Brain pericyte (primary cell): Measurements from ENCODE around the gene EEF1AKMT2.
"Not testable (repeated sequence)": the region's sequence is repeated elsewhere in the genome, so short reads cannot be mapped to it uniquely, and the experiment has no call there.

Experiments
- DNase-seq: peaks from one replicate; pipeline ENCODE4 v3.0.0-alpha.2; 2012; ENCODE audit warnings: low read depth, low spot score

Gene EEF1AKMT2

DNA sequence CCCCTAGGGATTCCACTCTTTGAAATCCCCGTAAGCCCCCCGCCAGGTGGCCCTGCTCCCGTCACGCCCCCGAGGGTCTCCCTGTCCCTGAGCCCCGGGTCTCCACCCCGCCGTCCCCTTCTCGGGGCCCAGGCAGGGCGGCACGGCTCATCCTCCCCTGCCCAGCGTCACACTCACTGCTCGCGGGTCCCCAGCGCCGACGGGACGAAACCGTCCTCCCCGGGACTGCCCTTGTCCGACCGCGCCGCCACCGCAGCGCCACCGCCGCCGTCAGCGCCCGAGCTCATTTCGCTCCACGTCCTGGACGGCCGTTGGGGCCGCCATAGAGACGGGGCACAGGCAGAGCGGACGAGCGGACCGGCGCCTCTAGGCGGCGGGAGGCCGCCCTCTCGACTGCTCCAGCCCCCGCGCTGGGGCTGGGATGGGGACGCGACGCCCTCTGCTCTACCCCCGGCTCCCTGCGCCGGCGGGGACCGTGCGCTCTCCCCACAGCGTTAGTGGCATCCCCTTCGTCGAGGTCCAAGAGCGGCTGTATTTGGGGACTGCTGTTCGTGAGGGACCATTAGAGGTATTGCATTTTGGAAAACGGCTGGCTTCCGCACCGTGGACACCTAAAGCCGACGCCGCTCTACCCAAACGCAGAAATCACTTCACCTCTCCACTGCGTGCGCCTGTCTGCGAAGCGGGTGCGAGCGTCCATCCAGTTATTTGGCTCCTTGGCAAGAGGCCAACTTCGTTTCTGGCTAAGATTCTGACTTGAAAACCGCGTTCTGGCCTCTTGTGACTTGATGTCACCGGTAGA is at the start of gene EEF1AKMT2:
EEF1AKMT2 (minus strand) TSS at position 341 of the 802 bp plus-strand sequence; CDS start at position 287, 54 bp downstream.
- DNase-seq, result peak; percentile 66

- DNase-seq, result no peak
These were observed 46.0 kb upstream of the EEF1AKMT2 start for GRCh38 chr10:124837687-124838086.

DNA sequence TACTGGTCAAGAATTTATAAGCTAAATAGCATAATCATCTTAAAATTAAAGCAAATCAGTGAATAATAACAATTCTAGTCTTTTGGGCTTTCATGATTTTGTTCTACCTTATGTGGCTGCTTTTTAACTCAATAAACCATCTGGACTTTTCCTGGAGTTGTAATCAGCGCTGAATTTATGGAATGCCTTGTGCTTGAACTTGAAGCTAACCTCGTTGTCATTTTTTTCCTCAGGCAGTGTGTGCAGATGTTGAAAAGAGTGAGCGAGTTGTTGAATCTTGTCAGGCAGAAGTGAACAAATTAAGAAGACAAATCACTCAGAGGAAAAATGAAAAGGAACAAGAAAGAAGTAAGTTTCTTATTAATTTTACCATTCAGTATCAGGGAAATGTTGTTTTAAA is 39.4 kb upstream of the EEF1AKMT2 start:
- no peak for DNase-seq

DNA sequence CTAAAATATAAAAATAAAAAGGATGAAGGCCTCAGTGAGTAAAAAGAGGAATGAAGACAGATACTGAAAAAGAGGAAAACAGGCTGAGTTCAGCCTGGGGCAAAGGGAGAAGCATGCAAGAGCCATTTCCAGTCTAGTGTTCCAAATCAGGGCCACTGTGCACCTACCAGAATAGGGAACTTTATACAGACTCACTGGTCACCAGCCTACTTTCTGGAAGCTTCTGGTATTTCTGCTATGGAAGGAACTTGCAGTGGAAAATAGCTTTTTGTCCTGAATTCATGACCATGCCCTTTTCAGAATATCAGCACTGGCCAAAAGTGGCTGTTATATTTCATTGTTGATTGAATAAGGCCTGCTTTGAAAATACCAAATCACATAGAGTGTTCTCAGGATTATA is 38.8 kb upstream of the EEF1AKMT2 start:
- no peak for DNase-seq

DNA sequence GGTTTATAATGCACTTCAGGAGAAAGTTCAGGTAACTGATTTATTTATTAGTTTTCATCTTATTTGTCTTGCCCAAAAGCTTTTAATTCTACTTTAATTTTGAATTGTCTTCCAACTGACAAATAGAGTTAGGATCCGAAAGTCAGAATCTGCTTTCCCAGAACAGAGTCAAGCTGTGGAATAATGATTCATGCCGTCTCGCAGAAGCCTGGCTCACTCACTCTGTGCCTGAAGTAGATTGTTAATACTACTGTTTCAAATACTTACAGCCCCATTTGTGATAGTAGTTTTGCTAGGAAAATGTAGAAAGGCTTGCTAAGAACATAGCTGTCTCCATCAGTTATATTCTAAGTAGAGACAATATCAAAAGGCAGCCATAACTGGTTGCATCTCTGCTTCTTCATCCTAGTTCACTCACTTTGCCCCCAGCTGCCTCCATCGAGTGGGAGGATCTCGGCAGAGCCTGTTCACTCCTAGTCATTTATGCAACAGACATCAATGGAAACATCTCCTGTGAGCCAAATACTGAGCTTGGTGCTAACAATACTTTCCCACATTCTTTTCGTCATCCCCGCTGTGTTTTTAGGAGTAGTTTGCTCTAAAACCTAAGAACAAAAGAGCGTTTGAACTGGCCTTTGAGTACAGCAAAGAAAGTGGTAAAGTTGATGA is 37.9 kb upstream of the EEF1AKMT2 start:
- DNase-seq, result no peak

- no peak for DNase-seq
These were observed 35.8 kb upstream of the EEF1AKMT2 start for GRCh38 chr10:124827474-124827873.

DNA sequence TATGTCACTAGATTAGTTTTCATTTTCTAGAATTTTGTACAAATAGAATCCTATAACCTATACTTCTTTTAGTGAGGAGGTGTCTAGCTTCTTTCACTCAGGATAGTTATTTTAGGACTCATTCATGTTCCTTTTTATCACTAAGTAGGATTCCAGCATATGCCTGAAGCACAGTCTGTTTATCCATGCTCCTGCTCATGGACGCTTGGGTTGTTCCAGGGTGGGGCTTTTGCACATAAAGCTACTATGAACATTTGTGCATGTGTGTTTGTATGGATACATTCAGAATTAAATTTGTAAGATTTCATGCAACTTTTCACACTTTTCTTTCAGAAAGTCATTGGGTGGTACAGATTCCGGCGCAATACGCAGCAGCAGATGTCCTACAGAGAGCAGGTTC is 34.6 kb upstream of the EEF1AKMT2 start:
- DNase-seq, result no peak

GRCh38 chr10:124825702-124826101 is 34.0 kb upstream of the EEF1AKMT2 start:
- no peak for DNase-seq

GRCh38 chr10:124824932-124825331 is 33.2 kb upstream of the EEF1AKMT2 start:
- not testable (repeated sequence) for DNase-seq

GRCh38 chr10:124824507-124824906 is 32.8 kb upstream of the EEF1AKMT2 start:
- DNase-seq, result no peak

DNA sequence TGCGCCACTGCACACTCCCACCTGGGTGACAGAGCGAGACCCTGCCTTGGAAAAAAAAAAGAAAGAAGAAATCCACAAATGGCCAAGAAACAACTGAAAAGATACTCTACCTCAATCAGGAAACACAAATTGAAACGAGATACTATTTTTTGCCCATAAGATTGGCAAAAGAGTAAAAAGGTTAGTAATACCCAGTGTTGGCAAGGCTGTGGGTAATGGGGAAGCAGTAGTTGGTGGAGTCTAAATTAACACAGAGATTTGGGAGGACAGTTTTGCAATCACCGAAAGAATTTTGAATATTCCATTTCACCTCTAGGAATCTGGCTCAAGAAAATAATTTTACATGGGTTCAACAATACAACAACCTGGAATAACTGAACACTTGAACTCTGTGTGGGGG is 29.8 kb upstream of the EEF1AKMT2 start:
- DNase-seq, result no peak

DNA sequence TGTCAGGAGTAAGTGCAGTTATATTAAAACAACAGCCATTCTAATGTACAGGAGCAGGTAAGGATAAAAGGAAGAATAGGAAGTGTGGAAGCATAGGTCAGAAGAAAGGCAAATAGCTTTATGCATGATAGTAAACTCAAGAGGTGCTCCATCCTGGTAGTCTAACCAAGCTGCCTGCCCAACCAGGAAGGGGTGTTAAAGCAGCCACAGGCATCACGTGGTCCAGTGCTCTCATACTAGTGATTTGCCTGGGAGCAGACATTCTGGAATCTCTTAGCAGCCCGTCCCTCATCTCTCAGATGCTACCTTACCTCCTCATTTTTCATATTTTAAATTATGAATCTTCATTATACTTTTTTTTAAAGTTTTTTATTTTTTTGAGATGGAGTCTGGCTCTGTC is 28.4 kb upstream of the EEF1AKMT2 start:
- DNase-seq, result no peak

DNA sequence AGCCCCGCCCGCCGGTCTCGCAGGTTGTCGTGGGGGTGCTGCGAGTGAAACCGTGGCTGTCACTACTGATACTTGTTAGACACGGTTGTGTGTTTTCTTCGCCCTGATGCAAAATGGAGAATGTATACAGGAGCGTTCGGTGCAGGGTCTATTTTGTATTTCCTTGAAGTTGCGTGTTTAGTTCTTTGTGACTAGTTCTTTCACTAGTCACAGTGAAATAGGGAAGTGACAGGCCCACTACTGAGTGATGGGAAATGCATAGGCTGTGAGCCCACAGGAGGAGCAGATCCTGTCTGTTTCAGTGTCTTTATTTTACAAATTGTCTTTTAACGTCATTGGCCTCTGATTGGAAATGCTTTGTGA is 10.6 kb upstream of the EEF1AKMT2 start:
- no peak for DNase-seq

GRCh38 chr10:124799211-124799610 is 7.5 kb upstream of the EEF1AKMT2 start:
- DNase-seq, result no peak

DNA sequence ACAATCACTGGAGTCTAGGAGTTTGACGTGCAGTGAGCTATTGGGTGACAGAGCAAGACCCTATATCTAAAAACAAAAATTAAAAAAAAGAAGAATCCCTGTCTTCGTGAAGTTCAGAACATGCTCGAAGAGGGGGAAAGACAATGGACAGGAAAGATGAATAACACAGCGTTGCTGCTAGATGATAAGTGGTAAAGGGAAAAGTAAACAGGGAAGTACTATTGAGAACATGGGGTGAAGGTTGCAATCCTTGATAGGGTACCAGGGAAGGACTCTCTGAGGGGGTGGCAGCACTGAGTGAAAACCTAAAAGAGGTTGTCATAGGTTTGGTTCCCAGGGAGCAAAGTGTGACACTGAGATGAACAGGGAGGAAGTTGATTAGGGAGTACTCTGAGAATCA is 7.1 kb upstream of the EEF1AKMT2 start:
- DNase-seq, result no peak

DNA sequence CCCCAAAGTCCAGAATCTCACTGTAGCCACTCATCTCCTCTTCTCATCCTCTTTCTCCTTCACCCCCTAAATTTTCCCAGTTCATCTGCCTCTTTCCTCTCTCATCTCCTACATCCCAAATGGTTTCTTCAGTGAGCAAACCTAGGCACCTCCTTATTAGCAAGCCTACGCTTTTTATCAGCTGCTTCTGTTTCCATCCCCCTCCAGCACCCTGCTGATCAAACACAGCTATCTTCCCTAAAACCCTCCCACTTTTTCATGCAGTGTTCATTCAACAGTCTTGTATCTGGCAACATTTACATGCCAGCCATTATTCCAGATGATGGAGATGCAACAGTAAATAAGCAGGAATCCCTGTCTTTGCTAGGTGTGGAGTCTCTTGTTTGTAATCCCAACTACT is 6.7 kb upstream of the EEF1AKMT2 start:
- DNase-seq, result no peak

GRCh38 chr10:124792998-124793352 is 1.3 kb upstream of the EEF1AKMT2 start:
- DNase-seq, result no peak

DNA sequence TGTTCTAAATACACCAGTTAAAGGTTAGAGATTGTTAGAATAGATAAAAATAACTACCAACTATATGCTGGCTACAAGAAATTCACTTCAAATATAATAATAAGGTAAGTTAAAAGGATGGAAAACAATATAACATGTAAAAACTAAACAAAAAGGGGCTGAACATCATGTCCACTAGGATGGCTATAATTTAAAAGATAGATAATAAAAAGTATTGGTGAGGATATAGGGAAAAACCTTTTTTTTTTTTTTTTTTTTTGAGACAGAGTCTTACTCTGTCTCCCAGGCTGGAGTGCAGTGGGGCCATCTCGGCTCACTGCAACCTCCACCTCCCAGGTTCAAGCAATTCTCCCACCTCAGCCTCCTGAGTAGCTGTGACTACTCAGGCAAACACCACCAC is 8.8 kb downstream of the EEF1AKMT2 start:
- not testable (repeated sequence) for DNase-seq

DNA sequence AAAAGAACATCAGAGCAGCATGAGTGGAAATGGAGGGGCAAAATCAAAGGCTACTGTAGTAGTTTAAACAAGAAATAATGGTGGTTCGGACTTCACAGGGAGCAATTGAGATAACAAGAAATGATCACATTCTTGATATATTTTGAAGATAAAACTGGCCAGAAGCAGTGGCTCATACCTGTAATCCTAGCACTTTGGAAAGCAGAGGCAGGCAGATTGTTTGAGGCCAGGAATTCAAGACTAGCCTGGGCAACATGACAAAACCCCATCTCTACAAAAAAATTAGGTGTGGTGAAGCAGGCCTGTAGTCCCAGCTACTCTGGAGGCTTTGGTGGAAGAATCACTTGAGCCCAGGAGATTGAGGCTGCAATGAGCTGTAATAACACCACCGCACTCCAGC is 22.9 kb downstream of the EEF1AKMT2 start:
- no peak for DNase-seq

DNA sequence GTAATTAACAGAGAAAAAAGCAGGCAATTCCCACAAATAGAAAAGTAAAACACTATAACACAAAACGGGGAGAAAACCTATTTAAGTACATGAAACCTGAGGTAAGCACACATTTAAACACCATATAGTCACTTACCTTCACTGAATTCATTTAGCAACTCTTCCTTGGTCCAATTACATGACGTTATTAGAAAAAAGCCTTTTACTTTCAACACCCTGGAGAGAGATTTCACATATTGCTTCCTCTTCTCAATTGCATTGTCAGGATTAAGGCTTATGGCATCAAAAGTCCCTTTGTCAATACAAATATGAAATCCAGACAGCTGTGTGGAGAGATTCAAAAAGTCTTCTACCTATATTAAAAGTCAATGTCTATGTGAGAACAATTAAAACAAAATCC is 26.4 kb downstream of the EEF1AKMT2 start:
- no peak for DNase-seq

DNA sequence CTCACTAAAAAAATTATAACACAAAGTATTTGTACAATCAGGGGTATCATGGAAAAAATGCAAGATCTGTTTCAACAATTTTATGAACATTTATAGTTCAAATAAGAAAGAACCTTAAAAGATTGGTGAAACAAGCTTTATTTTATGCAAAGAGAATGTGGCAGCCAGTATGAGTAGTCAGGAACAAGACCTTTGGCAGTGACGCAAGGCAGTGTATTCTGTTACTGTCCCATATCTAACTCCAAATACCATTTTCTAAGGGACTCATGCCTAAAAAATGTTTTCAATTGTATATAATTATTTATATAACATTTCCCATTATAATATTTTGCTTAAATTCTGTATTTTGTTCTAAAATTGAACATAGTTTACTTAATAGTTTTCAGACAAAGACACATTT is 28.4 kb downstream of the EEF1AKMT2 start:
- no peak for DNase-seq

- DNase-seq, result no peak
These were observed 29.4 kb downstream of the EEF1AKMT2 start for GRCh38 chr10:124762281-124762680.

DNA sequence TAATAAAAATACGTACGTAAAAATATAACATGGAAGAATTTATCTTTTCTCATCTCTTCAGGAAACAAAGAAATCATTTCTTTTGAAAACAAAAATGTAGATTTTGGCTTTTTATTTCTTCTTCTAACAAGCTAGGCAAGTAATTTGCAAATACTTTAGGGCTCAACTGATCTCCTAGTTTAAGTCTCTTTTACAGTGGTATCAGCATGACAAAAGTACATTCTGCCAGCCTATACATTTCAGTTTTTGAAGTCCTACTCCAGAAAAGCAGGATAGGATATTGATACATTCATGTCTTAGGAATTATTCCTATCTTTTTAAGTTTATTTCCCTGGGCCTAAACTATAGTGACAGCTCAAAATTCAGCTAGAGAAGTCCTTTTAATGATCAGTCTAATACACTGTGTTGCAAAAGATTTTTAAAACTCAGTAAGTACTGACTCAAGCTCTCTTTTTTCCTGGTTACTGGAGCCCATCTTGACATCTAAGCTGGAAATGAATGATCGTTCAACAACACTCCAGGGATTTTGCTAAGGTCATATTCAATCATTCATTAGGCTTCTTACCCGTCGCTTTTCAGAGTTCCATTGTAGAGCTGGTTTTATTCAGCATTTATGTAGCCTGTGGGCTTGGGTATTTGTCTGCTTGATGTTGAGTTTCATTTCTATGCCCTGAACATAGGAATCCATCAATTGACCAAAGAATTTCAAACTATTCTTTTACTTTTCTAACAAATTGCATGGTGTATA is 35.4 kb downstream of the EEF1AKMT2 start:
- DNase-seq, result no peak
